Measurements from ENCODE around the gene SEC24D.

SEC24D gene

GRCh38 chr4:118877797-118878196 is 41.9 kb upstream of the SEC24D start:
- POLR2A ChIA-PET (ENCODE audit: low non-redundant PET) = no interaction called here
- CTCF ChIA-PET = interaction anchor here (0.6 kb wide), 1 partner anchor 11 kb away, joined by 3 read pairs; no protein-coding TSS in a partner anchor
- no peak for TF ChIP-seq CTCF (conservative IDR thresholded peaks at IDR 0.05; ENCODE audit: low read depth)
- H3K27ac ChIP-seq = no peak overlapping the region
- DNase-seq (ENCODE audit: low spot score) = no peak

- no peak for DNase-seq (ENCODE audit: low spot score)
- ChIA-PET POLR2A (ENCODE audit: low non-redundant PET) (no interaction called here), CTCF (no interaction called here)
- no peak overlapping the region for H3K27ac ChIP-seq
- no peak for TF ChIP-seq CTCF (conservative IDR thresholded peaks at IDR 0.05; ENCODE audit: low read depth)
These were observed 36.3 kb upstream of the SEC24D start for GRCh38 chr4:118872181-118872580.

GRCh38 chr4:118869808-118870342 is 33.9 kb upstream of the SEC24D start:
- TF ChIP-seq CTCF (conservative IDR thresholded peaks at IDR 0.05; ENCODE audit: low read depth) = no peak
- ChIA-PET CTCF (no interaction called here), POLR2A (ENCODE audit: low non-redundant PET) (no interaction called here)
- H3K27ac ChIP-seq = no peak overlapping the region
- DNase-seq (ENCODE audit: low spot score) = no peak

- POLR2A ChIA-PET (ENCODE audit: low non-redundant PET) = no interaction called here
- no peak overlapping the region for H3K27ac ChIP-seq
- TF ChIP-seq CTCF (conservative IDR thresholded peaks at IDR 0.05; ENCODE audit: low read depth) = no peak
- no peak for DNase-seq (ENCODE audit: low spot score)
- CTCF ChIA-PET = interaction anchor here (0.6 kb wide), 1 partner anchor 74 kb away, joined by 6 read pairs; no protein-coding TSS in a partner anchor
These were observed 31.6 kb upstream of the SEC24D start for GRCh38 chr4:118867311-118868067.

GRCh38 chr4:118866442-118866841 is 30.5 kb upstream of the SEC24D start:
- no peak for DNase-seq (ENCODE audit: low spot score)
- TF ChIP-seq CTCF (conservative IDR thresholded peaks at IDR 0.05; ENCODE audit: low read depth) = no peak
- no peak overlapping the region for H3K27ac ChIP-seq
- ChIA-PET CTCF (interaction anchor here (0.6 to 0.7 kb wide), 2 partner anchors 75 to 100 kb away, joined by 3 to 6 read pairs; no protein-coding TSS in a partner anchor), POLR2A (ENCODE audit: low non-redundant PET) (no interaction called here)

GRCh38 chr4:118865091-118865708 is 29.3 kb upstream of the SEC24D start:
- peak; percentile 72 for DNase-seq (ENCODE audit: low spot score)
- peak; percentile 83 for TF ChIP-seq CTCF (conservative IDR thresholded peaks at IDR 0.05; ENCODE audit: low read depth)
- no peak overlapping the region for H3K27ac ChIP-seq
- CTCF ChIA-PET = interaction anchor here (0.5 to 1.7 kb wide), 25 partner anchors 9 to 1091 kb away, joined by 3 to 8 read pairs (median 4); no protein-coding TSS in a partner anchor
- POLR2A ChIA-PET (ENCODE audit: low non-redundant PET) = no interaction called here
